CD4-positive, alpha-beta memory T cell (primary cell): ENCODE results near the gene B4GALT6. TPM values are rescaled to one million over a fixed set of nuclear protein-coding genes. Genes with fewer than 3 reads are reported as not detected.

Source experiments
- CTCF ChIA-PET: fragments of 350-600 bp; sonication (Branson Sonifier 250); formaldehyde crosslinking; loops from one replicate; lab custom pipeline; 2021; ENCODE audit warnings: inconsistent platforms; ENCODE audit not compliant: partially characterized antibody; lab: Charles Lee
- POLR2A ChIA-PET: fragments of 350-600 bp; sonication (Branson Sonifier 250); formaldehyde crosslinking; loops from one replicate; lab custom pipeline; 2021; ENCODE audit not compliant: partially characterized antibody; lab: Charles Lee
- DNase-seq, 5 donors: peaks; one replicate each; pipeline versions ENCODE4 v3.0.0 to v3.0.0-alpha.2; 2020 to 2022; ENCODE audit warnings: mixed read lengths in 1 of 5
- H3K27ac ChIP-seq: one replicate; pipeline ENCODE4 v1.7.0; 2013; ENCODE audit warnings: low read depth, low read length
- H3K27me3 ChIP-seq: 2 replicates; pipeline ENCODE4 v1.7.0; 2013; ENCODE audit warnings: mild to moderate bottlenecking, low read length, moderate library complexity; ENCODE audit not compliant: insufficient read depth
- H3K36me3 ChIP-seq: 2 replicates; pipeline ENCODE4 v1.7.0; 2013; ENCODE audit warnings: mild to moderate bottlenecking, low read length, moderate library complexity; ENCODE audit not compliant: insufficient read depth
- H3K4me1 ChIP-seq: 2 replicates; pipeline ENCODE4 v1.7.0; 2013; ENCODE audit warnings: mild to moderate bottlenecking, low read length, moderate library complexity; ENCODE audit not compliant: insufficient read depth
- H3K4me3 ChIP-seq, 2 donors: one replicate each; pipeline ENCODE4 v1.7.0; 2013; ENCODE audit warnings: low read length in 2 of 2, mild to moderate bottlenecking in 1 of 2
- H3K9me3 ChIP-seq, 2 donors: one replicate each; pipeline ENCODE4 v1.7.0; 2013; ENCODE audit warnings: low read length in 2 of 2, control low read depth in 1 of 2; ENCODE audit not compliant: control insufficient read depth in 1 of 2
- H3K27ac Mint-ChIP-seq, 7 donors: one replicate each; pipeline ENCODE4 v1.8.0; 2020 to 2021; ENCODE audit warnings: mixed read lengths in 7 of 7, mild to moderate bottlenecking in 6 of 7, inconsistent platforms in 3 of 7, moderate library complexity in 3 of 7
- H3K27me3 Mint-ChIP-seq, 2 donors: one replicate each; pipeline ENCODE4 v1.8.0; 2020 to 2021; ENCODE audit warnings: mixed read lengths in 2 of 2
- H3K36me3 Mint-ChIP-seq, 2 donors: one replicate each; pipeline ENCODE4 v1.8.0; 2020 to 2021; ENCODE audit warnings: mixed read lengths in 2 of 2, inconsistent platforms in 1 of 2, mild to moderate bottlenecking in 1 of 2
- H3K4me1 Mint-ChIP-seq, 4 donors: one replicate each; pipeline ENCODE4 v1.8.0; 2020 to 2021; ENCODE audit warnings: mixed read lengths in 4 of 4, mild to moderate bottlenecking in 1 of 4
- H3K4me3 Mint-ChIP-seq, 8 donors: one replicate each; pipeline ENCODE4 v1.8.0; 2020 to 2021; ENCODE audit warnings: mixed read lengths in 8 of 8, mild to moderate bottlenecking in 7 of 8, moderate library complexity in 6 of 8, inconsistent platforms in 3 of 8
- H3K9me3 Mint-ChIP-seq, 8 donors: one replicate each; pipeline ENCODE4 v1.8.0; 2020 to 2021; ENCODE audit warnings: mixed read lengths in 8 of 8, mild to moderate bottlenecking in 5 of 8, inconsistent platforms in 3 of 8, moderate library complexity in 1 of 8
- intact Hi-C: fragments of 100-400 bp; cut with micrococcal nuclease; formaldehyde crosslinking; loops from one replicate; pipeline ENCODE4 v1.15.1; 2023
- polyA plus RNA-seq, 2 donors: library from polyadenylated mRNA; unstranded; fragments of 300-500 nt; fragmentation: Illumina TruSeq; gene quantifications; one replicate each; pipeline ENCODE4 v1.2.3, GENCODE V29; 2021
- total RNA-seq, 2 experiments: library from RNA; stranded (reverse); gene quantifications; one replicate each; pipeline ENCODE4 v1.2.3, GENCODE V29; 2021

Gene B4GALT6
- total and polyA plus RNA-seq, 4 experiments from 2014 or later: 0.67 to 0.94 TPM; not detected in 2

DNA sequence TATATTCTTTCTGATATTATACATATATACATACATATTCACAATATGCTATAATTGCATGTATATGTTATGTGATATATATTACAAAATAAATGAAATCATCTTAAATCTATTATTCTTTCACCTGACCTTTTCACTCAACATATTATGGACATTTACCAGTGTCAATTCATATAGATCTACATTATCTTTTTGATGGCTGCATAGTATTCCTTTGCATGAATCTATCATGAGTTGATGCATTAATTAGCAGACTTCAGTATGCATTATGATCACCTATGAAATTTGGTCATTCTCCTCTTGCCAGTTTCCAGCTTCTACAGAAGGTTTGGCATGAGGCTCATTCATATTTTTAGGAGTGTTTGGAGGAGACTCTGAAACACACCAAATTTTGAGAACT lies 23.4 kb upstream of the B4GALT6 start:
- H3K27ac ChIP-seq: no peak overlapping the region
- H3K4me1 ChIP-seq: no peaks in the 10 kb centered on the region
- no peaks in the 10 kb centered on the region for H3K36me3 ChIP-seq
- POLR2A ChIA-PET: no interaction called here
- H3K27me3 Mint-ChIP-seq: peaks cover 0 to 1% of the 10 kb centered on the region in 2 donors
- peaks cover 0 to 1% (median 0%) of the 10 kb centered on the region in 8 donors for H3K9me3 Mint-ChIP-seq
- H3K4me3 ChIP-seq: no peak overlapping the region
- no peaks in the 10 kb centered on the region for H3K4me1 Mint-ChIP-seq
- no peak for DNase-seq
- CTCF ChIA-PET: interaction anchor here (0.6 kb wide), 1 partner anchor 63 kb away, joined by 3 read pairs; no protein-coding TSS in a partner anchor
- no peak overlapping the region for H3K27ac Mint-ChIP-seq
- no peaks in the 10 kb centered on the region for H3K36me3 Mint-ChIP-seq
- no peak overlapping the region for H3K4me3 Mint-ChIP-seq
- no peaks in the 10 kb centered on the region for H3K27me3 ChIP-seq
- H3K9me3 ChIP-seq: no peaks in the 10 kb centered on the region
- intact Hi-C loops: no loop called here

DNA sequence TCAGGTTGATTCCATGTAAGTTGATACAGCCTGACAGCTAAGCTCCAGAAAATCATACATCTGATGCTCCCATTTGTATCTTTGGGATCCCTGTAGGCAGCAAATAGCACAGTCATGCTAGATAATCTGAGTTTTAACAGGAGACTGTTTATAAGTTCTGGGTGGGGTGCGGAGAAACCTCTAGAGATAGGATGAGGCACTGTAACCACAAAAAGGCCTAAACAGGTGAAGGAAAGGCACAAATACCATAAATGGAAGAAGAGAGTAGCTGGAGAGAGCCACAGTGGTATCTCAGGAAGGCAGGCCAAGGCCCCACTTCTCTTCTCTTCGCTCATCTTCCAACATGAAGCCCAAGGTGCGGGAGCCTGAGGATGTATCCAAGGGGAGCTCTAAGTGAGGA lies 18.1 kb upstream of the B4GALT6 start:
- Mint-ChIP-seq H3K4me3 (no peak overlapping the region), H3K27me3 (no peaks in the 10 kb centered on the region), H3K9me3 (peaks cover 0 to 3% (median 0%) of the 10 kb centered on the region in 8 donors), H3K4me1 (peaks cover 0 to 7% (median 5%) of the 10 kb centered on the region in 4 donors), H3K27ac (no peak overlapping the region), H3K36me3 (no peaks in the 10 kb centered on the region)
- intact Hi-C loops: no loop called here
- no peak overlapping the region for H3K27ac ChIP-seq
- H3K27me3 ChIP-seq: no peaks in the 10 kb centered on the region
- no peaks in the 10 kb centered on the region for H3K9me3 ChIP-seq
- no peak overlapping the region for H3K4me3 ChIP-seq
- POLR2A ChIA-PET: no interaction called here
- DNase-seq: no peak
- no peaks in the 10 kb centered on the region for H3K36me3 ChIP-seq
- CTCF ChIA-PET: no interaction called here
- no peaks in the 10 kb centered on the region for H3K4me1 ChIP-seq

DNA sequence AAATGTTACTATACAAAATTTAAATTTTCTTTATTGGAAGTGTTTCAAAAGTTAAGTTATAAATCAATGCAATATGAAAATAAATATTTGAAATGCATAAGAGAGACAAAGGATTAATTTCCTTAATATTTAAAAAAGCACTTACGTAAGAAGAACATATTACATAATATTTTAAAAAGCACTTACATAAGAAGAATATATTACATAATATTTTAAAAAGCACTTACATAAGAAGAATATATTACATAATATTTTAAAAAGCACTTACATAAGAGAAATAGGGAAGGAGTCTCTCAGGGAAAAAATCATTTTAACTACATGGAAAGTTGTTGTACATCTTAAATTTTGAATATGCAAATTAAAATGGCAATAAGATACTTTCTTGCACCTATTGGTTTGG lies 17.4 kb upstream of the B4GALT6 start:
- Mint-ChIP-seq H3K36me3 (no peaks in the 10 kb centered on the region), H3K4me1 (peaks cover 0 to 7% (median 5%) of the 10 kb centered on the region in 4 donors), H3K9me3 (peaks cover 0 to 3% (median 0%) of the 10 kb centered on the region in 8 donors), H3K27ac (no peak overlapping the region), H3K27me3 (no peaks in the 10 kb centered on the region), H3K4me3 (no peak overlapping the region)
- intact Hi-C loops: no loop called here
- no peaks in the 10 kb centered on the region for H3K27me3 ChIP-seq
- no peaks in the 10 kb centered on the region for H3K4me1 ChIP-seq
- ChIA-PET CTCF (no interaction called here), POLR2A (no interaction called here)
- H3K4me3 ChIP-seq: no peak overlapping the region
- no peaks in the 10 kb centered on the region for H3K36me3 ChIP-seq
- no peak overlapping the region for H3K27ac ChIP-seq
- DNase-seq: no peak
- H3K9me3 ChIP-seq: no peaks in the 10 kb centered on the region

DNA sequence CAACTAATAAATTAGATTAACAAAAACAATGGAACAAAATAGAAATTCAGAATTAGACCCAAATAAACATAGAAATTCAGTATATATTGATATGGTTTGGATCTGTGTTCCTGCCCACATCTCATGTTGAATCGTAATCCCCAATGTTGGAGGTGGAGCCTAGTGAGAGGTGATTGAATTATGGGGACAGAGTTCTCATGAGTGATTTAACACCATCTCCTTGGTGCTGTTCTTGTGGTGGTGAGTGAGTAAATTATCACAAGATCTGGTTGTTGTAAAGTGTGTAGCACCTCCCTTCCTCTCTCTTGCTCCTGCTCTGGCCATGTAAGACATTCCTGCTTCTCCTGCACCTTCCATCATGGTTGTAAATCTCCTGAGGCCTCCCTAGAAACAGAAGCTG lies 16.6 kb upstream of the B4GALT6 start:
- intact Hi-C loops: no loop called here
- no peaks in the 10 kb centered on the region for H3K36me3 Mint-ChIP-seq
- Histone ChIP-seq H3K4me3 (no peak overlapping the region), H3K36me3 (no peaks in the 10 kb centered on the region), H3K27ac (no peak overlapping the region), H3K4me1 (no peaks in the 10 kb centered on the region), H3K9me3 (no peaks in the 10 kb centered on the region), H3K27me3 (no peaks in the 10 kb centered on the region)
- no peak overlapping the region for H3K27ac Mint-ChIP-seq
- POLR2A ChIA-PET: no interaction called here
- DNase-seq: no peak
- peaks cover 0 to 3% (median 0%) of the 10 kb centered on the region in 8 donors for H3K9me3 Mint-ChIP-seq
- peaks cover 0 to 7% (median 5%) of the 10 kb centered on the region in 4 donors for H3K4me1 Mint-ChIP-seq
- H3K27me3 Mint-ChIP-seq: no peaks in the 10 kb centered on the region
- H3K4me3 Mint-ChIP-seq: no peak overlapping the region
- CTCF ChIA-PET: no interaction called here

DNA sequence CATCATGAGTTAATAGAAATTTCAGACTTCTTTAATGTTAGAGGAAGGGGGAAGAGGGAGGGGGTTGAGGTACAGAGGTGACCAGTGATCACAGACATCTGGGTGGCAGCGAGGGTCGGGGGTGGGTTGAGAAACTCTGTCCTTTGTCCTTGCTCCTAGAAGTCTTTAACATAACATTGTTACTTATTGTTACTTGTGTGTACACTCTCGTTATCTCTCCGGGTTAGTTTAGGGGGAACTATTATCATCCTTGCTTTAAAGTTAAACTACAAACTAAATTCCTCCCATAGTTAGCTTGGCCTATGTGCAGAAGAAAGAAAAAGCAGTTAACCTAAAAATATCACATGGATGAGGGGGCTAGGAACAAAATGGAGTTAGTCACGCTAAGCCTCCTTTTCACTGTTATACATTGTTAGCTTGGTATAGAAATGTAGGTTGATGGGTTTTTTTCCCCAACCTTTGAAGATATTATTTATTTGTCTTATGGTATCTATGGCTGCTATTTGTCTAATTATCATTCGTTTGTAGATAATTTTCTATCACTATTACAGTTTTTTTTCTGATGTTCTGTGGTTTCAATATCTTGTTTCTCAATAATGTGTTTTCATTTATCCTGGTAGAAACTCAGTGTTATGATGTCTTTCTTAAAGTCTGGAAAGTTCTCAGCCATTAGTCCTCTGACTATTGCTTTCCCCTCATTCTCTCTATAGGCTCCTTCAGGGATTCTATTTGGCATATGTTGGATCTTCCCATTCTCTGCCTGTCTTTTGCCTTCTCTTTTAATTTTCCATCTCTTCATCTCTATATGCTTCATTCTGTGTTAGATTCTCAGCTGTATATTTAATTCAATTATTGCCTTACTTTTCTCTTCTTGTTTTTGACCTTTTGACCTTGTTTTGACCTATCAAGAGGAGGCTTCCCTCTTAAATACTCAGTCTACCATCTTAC lies 13.2 kb upstream of the B4GALT6 start:
- H3K36me3 Mint-ChIP-seq: no peaks in the 10 kb centered on the region
- intact Hi-C loops: no loop called here
- H3K27ac Mint-ChIP-seq: no peak overlapping the region
- no peaks in the 10 kb centered on the region for H3K36me3 ChIP-seq
- H3K9me3 ChIP-seq: no peaks in the 10 kb centered on the region
- no peak for DNase-seq
- POLR2A ChIA-PET: no interaction called here
- H3K4me3 ChIP-seq: no peak overlapping the region
- H3K4me1 Mint-ChIP-seq: peaks cover 0 to 5% (median 4%) of the 10 kb centered on the region in 4 donors
- CTCF ChIA-PET: no interaction called here
- peaks cover 0 to 3% (median 0%) of the 10 kb centered on the region in 8 donors for H3K9me3 Mint-ChIP-seq
- no peak overlapping the region for H3K27ac ChIP-seq
- H3K27me3 Mint-ChIP-seq: no peaks in the 10 kb centered on the region
- no peaks in the 10 kb centered on the region for H3K4me1 ChIP-seq
- no peak overlapping the region for H3K4me3 Mint-ChIP-seq
- H3K27me3 ChIP-seq: no peaks in the 10 kb centered on the region

DNA sequence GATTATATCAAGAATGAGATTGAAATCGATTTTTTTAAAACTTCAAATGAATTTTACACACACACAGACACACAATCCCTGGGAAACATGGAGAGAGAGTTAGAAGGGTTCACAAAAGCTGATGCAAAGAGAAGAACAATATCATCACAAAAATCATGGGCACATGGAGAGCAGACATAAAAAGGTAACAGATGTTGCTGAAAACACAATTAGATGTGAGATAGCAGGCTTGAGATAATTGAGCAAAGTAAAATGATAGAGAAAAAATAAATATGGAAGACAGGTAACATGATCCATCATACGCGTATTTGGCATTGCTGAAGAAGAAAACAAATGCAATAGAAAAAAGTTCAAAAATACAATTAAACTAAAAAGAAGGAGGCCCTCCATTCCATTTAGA lies 11.6 kb upstream of the B4GALT6 start:
- H3K27me3 Mint-ChIP-seq: no peaks in the 10 kb centered on the region
- no peak overlapping the region for H3K27ac Mint-ChIP-seq
- ChIA-PET POLR2A (no interaction called here), CTCF (no interaction called here)
- DNase-seq: no peak
- H3K27ac ChIP-seq: no peak overlapping the region
- no peaks in the 10 kb centered on the region for H3K36me3 ChIP-seq
- intact Hi-C loops: no loop called here
- no peak overlapping the region for H3K4me3 ChIP-seq
- no peak overlapping the region for H3K4me3 Mint-ChIP-seq
- no peaks in the 10 kb centered on the region for H3K4me1 ChIP-seq
- no peaks in the 10 kb centered on the region for H3K27me3 ChIP-seq
- no peaks in the 10 kb centered on the region for H3K9me3 ChIP-seq
- no peaks in the 10 kb centered on the region for H3K36me3 Mint-ChIP-seq
- peaks cover 0 to 3% (median 0%) of the 10 kb centered on the region in 8 donors for H3K9me3 Mint-ChIP-seq
- peaks cover 0 to 2% (median 0%) of the 10 kb centered on the region in 4 donors for H3K4me1 Mint-ChIP-seq

DNA sequence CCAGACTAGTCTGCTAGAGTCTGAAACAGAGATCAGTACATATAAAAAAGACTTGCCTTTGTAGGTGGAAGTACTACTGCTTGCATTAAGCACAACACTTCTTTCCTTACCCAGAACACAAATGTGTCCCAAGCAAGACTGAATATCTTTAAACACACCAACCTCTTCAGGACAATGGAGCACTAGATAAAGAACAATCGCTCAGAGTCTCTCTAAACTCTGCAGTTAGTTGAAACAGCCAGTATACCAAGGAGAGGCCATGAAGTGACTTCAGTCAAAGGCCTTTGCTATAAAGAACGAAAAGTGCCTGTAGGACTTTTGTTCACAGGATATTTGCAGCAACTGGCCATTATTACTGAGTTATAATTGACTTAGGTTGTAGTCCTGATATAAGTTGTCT lies 9.9 kb upstream of the B4GALT6 start:
- no peak overlapping the region for H3K27ac Mint-ChIP-seq
- no peak overlapping the region for H3K27ac ChIP-seq
- H3K4me3 ChIP-seq: no peak overlapping the region
- DNase-seq: no peak
- intact Hi-C loops: no loop called here
- H3K9me3 Mint-ChIP-seq: peaks cover 0 to 3% (median 0%) of the 10 kb centered on the region in 8 donors
- no peaks in the 10 kb centered on the region for H3K27me3 ChIP-seq
- no peak overlapping the region for H3K4me3 Mint-ChIP-seq
- H3K4me1 ChIP-seq: no peaks in the 10 kb centered on the region
- H3K27me3 Mint-ChIP-seq: peaks cover under 1 to 2% of the 10 kb centered on the region in 2 donors
- no peaks in the 10 kb centered on the region for H3K36me3 ChIP-seq
- CTCF ChIA-PET: no interaction called here
- no peaks in the 10 kb centered on the region for H3K9me3 ChIP-seq
- POLR2A ChIA-PET: no interaction called here
- H3K4me1 Mint-ChIP-seq: no peaks in the 10 kb centered on the region
- no peaks in the 10 kb centered on the region for H3K36me3 Mint-ChIP-seq
